ENCODE results near the gene DCC. TPM values are rescaled to one million over a fixed set of nuclear protein-coding genes. Genes with fewer than 3 reads are reported as not detected.
"Not testable (repeated sequence)": the region's sequence is repeated elsewhere in the genome, so short reads cannot be mapped to it uniquely, and the experiment has no call there.

DCC gene
- total RNA-seq, 1 experiment from 2014 or later: 14.1 TPM

GRCh38 chr18:53468173-53468572, 1128.2 kb downstream of the DCC start:
- DNase-seq (ENCODE audit: low read depth): not testable (repeated sequence)

- DNase-seq (ENCODE audit: low read depth): no peak
These were observed 1132.5 kb downstream of the DCC start for GRCh38 chr18:53472546-53472945.

GRCh38 chr18:53478155-53478554, 1138.2 kb downstream of the DCC start:
- DNase-seq (ENCODE audit: low read depth): no peak

GRCh38 chr18:53486296-53486695, 1146.3 kb downstream of the DCC start:
- DNase-seq (ENCODE audit: low read depth): no peak

GRCh38 chr18:53489266-53489665, 1149.3 kb downstream of the DCC start:
- DNase-seq (ENCODE audit: low read depth): no peak

- DNase-seq (ENCODE audit: low read depth): no peak
These were observed 1150.0 kb downstream of the DCC start for GRCh38 chr18:53490019-53490418.

GRCh38 chr18:53496028-53496427, 1156.0 kb downstream of the DCC start:
- DNase-seq (ENCODE audit: low read depth): no peak

GRCh38 chr18:53503914-53504441, 1164.0 kb downstream of the DCC start:
- no peak for DNase-seq (ENCODE audit: low read depth)

- no peak for DNase-seq (ENCODE audit: low read depth)
These were observed 1168.5 kb downstream of the DCC start for GRCh38 chr18:53508529-53508928.

GRCh38 chr18:53509886-53510285, 1169.9 kb downstream of the DCC start:
- peak; percentile 3 for DNase-seq (ENCODE audit: low read depth)

- DNase-seq (ENCODE audit: low read depth): not testable (repeated sequence)
These were observed 1171.7 kb downstream of the DCC start for GRCh38 chr18:53511725-53512124.

- no peak for DNase-seq (ENCODE audit: low read depth)
These were observed 1181.1 kb downstream of the DCC start for GRCh38 chr18:53521068-53521467.

GRCh38 chr18:53526101-53526870, 1186.3 kb downstream of the DCC start:
- DNase-seq (ENCODE audit: low read depth): no peak

- no peak for DNase-seq (ENCODE audit: low read depth)
These were observed 1187.4 kb downstream of the DCC start for GRCh38 chr18:53527365-53527764.

GRCh38 chr18:53531187-53531586, 1191.2 kb downstream of the DCC start:
- DNase-seq (ENCODE audit: low read depth): no peak

- DNase-seq (ENCODE audit: low read depth): no peak
These were observed 1191.9 kb downstream of the DCC start for GRCh38 chr18:53531896-53532295.

- DNase-seq (ENCODE audit: low read depth): no peak
These were observed 1194.2 kb downstream of the DCC start for GRCh38 chr18:53534203-53534602.

GRCh38 chr18:53534695-53535094, 1194.7 kb downstream of the DCC start:
- peak; percentile 5 for DNase-seq (ENCODE audit: low read depth)

GRCh38 chr18:53536908-53537307, 1196.9 kb downstream of the DCC start:
- DNase-seq (ENCODE audit: low read depth): no peak

- peak; percentile 25 for DNase-seq (ENCODE audit: low read depth)
These were observed 1201.9 kb downstream of the DCC start for GRCh38 chr18:53541924-53542323.

GRCh38 chr18:53543711-53544110, 1203.7 kb downstream of the DCC start:
- DNase-seq (ENCODE audit: low read depth): no peak

- DNase-seq (ENCODE audit: low read depth): peak; percentile 17
These were observed 1204.9 kb downstream of the DCC start for GRCh38 chr18:53544917-53545316.

- DNase-seq (ENCODE audit: low read depth): no peak
These were observed 1212.0 kb downstream of the DCC start for GRCh38 chr18:53551868-53552426.

All from HT1080 (cell line).